Measurements from ENCODE around the gene UBLCP1. TPM values are rescaled to one million over a fixed set of nuclear protein-coding genes. Genes with fewer than 3 reads are reported as not detected.

The UBLCP1 gene
- total RNA-seq, 1 donor: 36.9 TPM

DNA sequence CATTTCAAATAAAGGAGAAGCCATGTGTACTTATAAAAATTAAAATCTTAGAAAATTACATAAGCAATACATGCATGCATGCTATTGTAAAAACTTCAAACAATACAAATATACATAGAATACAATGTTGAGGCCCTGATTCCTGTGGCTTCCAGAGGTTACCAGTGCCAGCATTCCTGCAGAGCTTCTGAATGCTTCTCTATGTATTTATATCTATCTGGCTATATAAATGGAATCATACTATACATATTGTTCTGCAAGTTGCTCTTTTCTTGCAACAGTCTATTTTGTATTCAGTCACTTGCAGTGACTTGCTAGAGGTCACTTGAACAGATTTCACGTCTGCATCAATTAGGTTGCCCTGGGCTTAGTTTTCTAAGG lies 70.4 kb downstream of the UBLCP1 start:
- Histone ChIP-seq H3K27ac (ENCODE audit: low read depth, low read length) (no peak overlapping the region), H3K79me2 (ENCODE audit: insufficient read depth, low read length) (no peaks in the 10 kb centered on the region), H3K4me3 (ENCODE audit: insufficient read depth, low read length) (no peak overlapping the region), H4K20me1 (ENCODE audit: insufficient read depth, low read length) (no peaks in the 10 kb centered on the region), H3K27me3 (ENCODE audit: insufficient read depth, low read length) (no peaks in the 10 kb centered on the region), H2AFZ (ENCODE audit: low read length) (no peak overlapping the region), H3K9me3 (ENCODE audit: low read depth, low read length) (no peaks in the 10 kb centered on the region), H3K36me3 (ENCODE audit: insufficient read depth, low read length) (no peaks in the 10 kb centered on the region), H3K4me2 (ENCODE audit: insufficient read depth, low read length) (no peak overlapping the region), H3K4me1 (ENCODE audit: insufficient read depth, low read length) (peaks cover 15% of the 10 kb centered on the region)
- no peak for DNase-seq (ENCODE audit: insufficient read length, low spot score, missing footprints)
- TF ChIP-seq, protein P1, sequence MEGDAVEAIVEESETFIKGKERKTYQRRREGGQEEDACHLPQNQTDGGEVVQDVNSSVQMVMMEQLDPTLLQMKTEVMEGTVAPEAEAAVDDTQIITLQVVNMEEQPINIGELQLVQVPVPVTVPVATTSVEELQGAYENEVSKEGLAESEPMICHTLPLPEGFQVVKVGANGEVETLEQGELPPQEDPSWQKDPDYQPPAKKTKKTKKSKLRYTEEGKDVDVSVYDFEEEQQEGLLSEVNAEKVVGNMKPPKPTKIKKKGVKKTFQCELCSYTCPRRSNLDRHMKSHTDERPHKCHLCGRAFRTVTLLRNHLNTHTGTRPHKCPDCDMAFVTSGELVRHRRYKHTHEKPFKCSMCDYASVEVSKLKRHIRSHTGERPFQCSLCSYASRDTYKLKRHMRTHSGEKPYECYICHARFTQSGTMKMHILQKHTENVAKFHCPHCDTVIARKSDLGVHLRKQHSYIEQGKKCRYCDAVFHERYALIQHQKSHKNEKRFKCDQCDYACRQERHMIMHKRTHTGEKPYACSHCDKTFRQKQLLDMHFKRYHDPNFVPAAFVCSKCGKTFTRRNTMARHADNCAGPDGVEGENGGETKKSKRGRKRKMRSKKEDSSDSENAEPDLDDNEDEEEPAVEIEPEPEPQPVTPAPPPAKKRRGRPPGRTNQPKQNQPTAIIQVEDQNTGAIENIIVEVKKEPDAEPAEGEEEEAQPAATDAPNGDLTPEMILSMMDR (IDR thresholded peaks at IDR 0.05; ENCODE audit: extremely low read depth, low read depth, low read length): no peak

Small RNAs within 50 kb of the gene (small RNA-seq; reads per million reads assigned to genes)
- not detected for gene RF00263
- gene RNU4ATAC2P: not detected

Other genes with a start within 250 kb of the UBLCP1 start
- gene EBF1, start 163.4 kb upstream of the UBLCP1 start, total RNA-seq: 66.2 and 72.2 TPM in 2 replicates
- 37.7 and 38.4 TPM in 2 replicates for gene RNF145, start 53.7 kb upstream of the UBLCP1 start, total RNA-seq
- gene IL12B, start 67.2 kb downstream of the UBLCP1 start, total RNA-seq: not detected in 2 replicates